Activated naive CD4-positive, alpha-beta T cell treated with anti-CD3 and anti-CD28 coated beads, Interleukin-2, amount 50 U/mL, for 72 hours (primary cell): ENCODE measurements around the gene RANBP10. TPM values are rescaled to one million over a fixed set of nuclear protein-coding genes. Genes with fewer than 3 reads are reported as not detected.
"Not testable (repeated sequence)": the region's sequence is repeated elsewhere in the genome, so short reads cannot be mapped to it uniquely, and the experiment has no call there.

ENCODE experiments used
- ATAC-seq, 2 donors: fragments of 150-1000 bp; cut with Tn5 transposase; 2 replicates each; pipeline ENCODE4 v1.10.0; 2021; ENCODE audit warnings: mild to moderate bottlenecking in 2 of 2, moderate library complexity in 2 of 2
- DNase-seq, 2 donors: peaks; one replicate each; pipeline ENCODE4 v3.0.0; 2021 to 2022; ENCODE audit warnings: low spot score in 2 of 2
- H3K27ac Mint-ChIP-seq, 2 donors: one replicate each; pipeline ENCODE4 v1.8.0; 2022; ENCODE audit warnings: mild to moderate bottlenecking in 2 of 2, mixed read lengths in 2 of 2
- H3K36me3 Mint-ChIP-seq, 2 donors: one replicate each; pipeline ENCODE4 v1.8.0; 2022; ENCODE audit warnings: mixed read lengths in 2 of 2
- H3K9me3 Mint-ChIP-seq, 2 donors: one replicate each; pipeline ENCODE4 v1.8.0; 2022; ENCODE audit warnings: mixed read lengths in 2 of 2
- total RNA-seq, 2 donors: library from RNA; stranded (reverse); gene quantifications; one replicate each; pipeline ENCODE4 v1.2.3, GENCODE V29; 2022

RANBP10 gene
- total RNA-seq, 2 donors from 2014 or later, result 18.3 to 21.2 TPM

DNA sequence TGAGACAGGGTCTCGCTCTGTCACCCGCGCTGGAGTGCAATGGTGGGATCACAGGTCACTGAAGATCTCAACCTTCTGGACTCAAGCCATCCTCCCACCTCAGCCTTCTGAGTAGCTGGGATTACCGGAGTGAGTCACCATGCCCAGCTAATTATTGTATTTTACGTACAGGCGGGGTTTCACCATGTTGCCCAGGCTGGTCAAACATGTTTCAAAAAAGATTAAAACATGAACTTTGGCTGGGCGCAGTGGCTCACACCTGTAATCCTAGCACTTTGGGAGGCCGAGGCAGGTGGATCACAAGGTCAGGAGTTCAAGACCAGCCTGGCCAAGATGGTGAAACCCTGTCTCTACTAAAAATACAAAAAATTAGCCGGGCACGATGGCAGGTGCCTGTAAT lies 30.8 kb upstream of the RANBP10 start:
- not testable (repeated sequence) for H3K9me3 Mint-ChIP-seq, DNase-seq, H3K27ac Mint-ChIP-seq, ATAC-seq, H3K36me3 Mint-ChIP-seq

DNA sequence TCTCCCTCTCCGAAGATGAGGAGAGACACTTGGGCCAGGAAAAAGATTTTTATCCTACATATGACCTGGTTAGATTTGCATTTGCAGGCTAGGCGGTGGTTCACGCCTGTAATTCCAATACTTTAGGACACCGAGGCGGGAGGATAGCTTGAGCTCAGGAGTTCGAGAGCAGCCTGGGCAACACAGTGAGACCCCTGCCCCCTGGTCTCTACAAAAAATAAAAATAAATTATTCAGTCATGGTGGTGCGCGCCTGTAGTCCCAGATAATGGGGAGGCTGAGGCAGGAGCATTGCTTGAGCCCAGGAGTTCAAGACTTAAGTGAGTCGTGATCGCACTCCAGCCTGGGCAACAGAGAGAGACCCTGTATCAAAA lies 27.9 kb upstream of the RANBP10 start:
- DNase-seq, result no peak
- H3K36me3 Mint-ChIP-seq, result peaks cover 0 to 6% of the 10 kb centered on the region in 2 donors
- H3K27ac Mint-ChIP-seq, result peak overlapping the region in 1 of 2 donors; percentile 96
- no peak for ATAC-seq
- H3K9me3 Mint-ChIP-seq, result no peaks in the 10 kb centered on the region

DNA sequence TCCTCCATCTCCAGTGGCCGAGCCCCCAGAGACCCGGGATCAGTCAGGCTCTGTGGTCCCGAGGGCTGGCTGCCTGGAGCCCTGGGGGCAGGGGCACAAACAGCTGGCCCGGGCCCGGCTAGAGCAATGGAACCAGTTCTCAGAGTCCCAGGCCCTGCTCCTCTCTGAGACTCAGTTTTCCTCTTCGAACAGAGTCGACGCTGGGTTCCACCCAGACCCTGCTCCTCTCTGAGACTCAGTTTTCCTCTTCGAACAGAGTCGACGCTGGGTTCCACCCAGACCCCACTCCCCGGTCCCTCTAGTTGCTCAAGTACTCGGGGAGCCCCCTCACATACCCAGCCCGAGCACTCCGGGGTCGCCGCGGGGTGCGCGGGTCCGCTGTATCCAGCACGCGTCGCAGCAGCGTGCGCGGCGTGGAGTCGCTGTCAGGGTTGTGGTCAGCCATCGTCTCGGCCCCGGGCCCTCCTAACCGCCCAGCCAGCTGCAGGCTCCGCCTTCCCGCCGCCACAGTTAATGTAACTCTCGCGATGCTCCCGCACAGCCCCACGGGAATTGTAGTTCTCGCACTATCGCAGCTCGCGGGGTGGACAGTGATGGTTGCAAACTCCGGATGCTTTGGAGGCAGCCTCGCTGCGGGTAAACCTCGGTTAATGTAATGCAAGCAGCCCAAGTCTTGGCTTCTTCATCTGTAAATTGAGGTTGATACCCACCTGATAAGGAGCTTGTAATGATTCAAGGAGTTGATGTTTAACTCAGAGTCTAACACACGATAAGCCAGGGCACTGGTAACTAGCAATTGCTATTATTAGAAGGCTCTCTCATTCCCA lies 27.3 kb upstream of the RANBP10 start:
- peak; percentile 92 to 95 for DNase-seq
- Mint-ChIP-seq H3K27ac (peak overlapping the region; percentile 86 to 96), H3K36me3 (peaks cover 0 to 6% of the 10 kb centered on the region in 2 donors), H3K9me3 (no peaks in the 10 kb centered on the region)
- ATAC-seq, result peak; percentile 99 to 100

DNA sequence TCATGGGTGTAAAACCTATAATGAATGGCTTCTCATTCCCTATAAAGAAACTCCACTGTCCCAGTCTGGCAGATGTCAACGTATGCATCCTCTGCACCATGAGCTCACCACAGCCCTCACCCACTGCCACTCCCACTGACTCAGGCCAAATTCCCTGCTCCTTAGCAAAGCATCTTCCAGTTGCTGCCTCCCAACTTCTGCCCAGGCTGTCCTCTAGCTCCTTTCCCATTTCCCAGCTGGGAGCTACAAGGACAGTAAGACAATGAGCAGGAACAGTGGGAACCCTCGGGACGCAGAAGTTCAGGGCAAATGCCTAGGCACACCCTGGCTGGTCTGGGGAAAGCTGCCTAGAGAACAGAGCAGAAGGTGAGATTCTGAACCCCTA lies 26.7 kb upstream of the RANBP10 start:
- Mint-ChIP-seq H3K36me3 (peaks cover 0 to 6% of the 10 kb centered on the region in 2 donors), H3K9me3 (no peaks in the 10 kb centered on the region), H3K27ac (peak overlapping the region; percentile 86 to 96)
- DNase-seq (no peak), ATAC-seq (no peak)

DNA sequence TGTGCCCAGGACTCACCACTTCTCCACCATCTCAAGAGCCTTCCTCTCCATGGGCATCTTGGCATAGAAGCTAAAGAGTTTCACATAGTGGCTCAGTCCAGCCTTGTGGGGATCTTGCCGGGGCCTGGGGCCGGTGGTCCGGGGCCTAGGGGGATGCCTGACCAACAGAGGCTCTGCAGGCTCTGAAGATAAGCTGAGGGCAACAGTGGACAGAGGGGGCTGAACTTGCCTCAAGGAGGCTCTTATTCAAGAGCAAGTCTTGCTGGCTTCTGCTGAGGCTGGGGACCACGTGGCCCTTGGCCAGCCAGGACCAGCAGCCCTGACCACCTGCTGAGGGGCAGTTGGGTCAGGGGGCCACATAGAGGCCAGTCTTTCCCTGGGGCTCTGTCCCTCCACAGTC lies 22.3 kb upstream of the RANBP10 start:
- DNase-seq, result no peak
- Mint-ChIP-seq H3K27ac (peak overlapping the region in 1 of 2 donors; percentile 85), H3K36me3 (peaks cover 0 to 4% of the 10 kb centered on the region in 2 donors), H3K9me3 (no peaks in the 10 kb centered on the region)
- no peak for ATAC-seq

DNA sequence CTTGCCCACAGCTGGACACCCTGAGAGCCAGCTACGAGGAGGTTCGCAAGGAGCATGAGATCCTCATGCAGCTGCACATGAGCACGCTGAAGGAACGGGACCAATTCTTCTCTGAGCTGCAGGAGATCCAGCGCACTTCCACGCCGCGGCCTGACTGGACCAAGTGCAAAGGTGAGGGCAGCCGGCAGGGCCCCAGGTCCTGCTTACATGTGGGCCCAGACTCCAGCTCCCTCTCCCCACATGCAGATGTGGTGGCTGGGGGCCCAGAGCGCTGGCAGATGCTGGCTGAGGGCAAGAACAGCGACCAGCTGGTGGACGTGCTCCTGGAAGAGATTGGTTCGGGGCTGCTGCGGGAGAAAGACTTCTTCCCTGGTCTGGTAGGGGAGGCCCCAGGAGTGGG lies 19.5 kb upstream of the RANBP10 start:
- Mint-ChIP-seq H3K9me3 (no peaks in the 10 kb centered on the region), H3K36me3 (no peaks in the 10 kb centered on the region), H3K27ac (no peak overlapping the region)
- no peak for ATAC-seq
- no peak for DNase-seq

DNA sequence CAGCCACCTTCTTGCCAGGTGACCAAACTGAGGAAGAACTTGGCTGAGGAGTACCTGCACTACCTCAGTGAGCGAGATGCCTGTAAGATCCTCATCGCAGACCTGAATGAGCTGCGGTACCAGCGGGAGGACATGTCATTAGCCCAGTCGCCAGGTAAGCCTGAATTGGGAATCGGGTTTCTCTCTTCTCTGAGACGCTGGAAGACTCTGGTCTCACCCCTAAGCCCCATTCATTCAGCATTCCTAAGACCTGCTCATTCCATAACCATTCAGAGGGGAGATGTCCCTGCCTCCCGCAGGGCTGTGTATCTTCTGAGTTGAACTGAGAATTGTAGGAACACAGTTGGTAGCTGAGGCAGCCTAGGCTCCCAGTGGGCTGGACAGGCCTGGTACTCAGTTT lies 18.8 kb upstream of the RANBP10 start:
- no peak overlapping the region for H3K27ac Mint-ChIP-seq
- no peak for DNase-seq
- no peaks in the 10 kb centered on the region for H3K36me3 Mint-ChIP-seq
- no peaks in the 10 kb centered on the region for H3K9me3 Mint-ChIP-seq
- no peak for ATAC-seq

DNA sequence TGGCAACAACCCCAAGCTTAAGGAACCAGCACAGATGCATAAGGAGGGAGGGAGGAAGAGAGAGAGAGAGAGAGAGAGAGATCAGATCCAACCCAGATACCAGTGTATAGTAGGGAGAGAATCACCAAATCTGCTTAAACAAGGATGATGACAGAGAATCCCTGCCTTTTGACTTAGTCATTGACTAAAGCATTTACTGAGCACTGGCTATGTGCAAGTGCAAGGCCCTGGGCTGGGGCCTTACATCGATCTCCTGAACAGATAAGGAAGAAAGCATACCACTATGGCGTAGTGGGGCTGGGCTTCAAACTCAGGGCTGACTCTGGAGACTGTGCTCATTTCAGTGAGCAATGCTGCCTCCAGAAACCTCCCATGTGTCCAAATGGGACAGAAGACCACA lies 16.2 kb upstream of the RANBP10 start:
- no peak for DNase-seq
- Mint-ChIP-seq H3K36me3 (no peaks in the 10 kb centered on the region), H3K9me3 (no peaks in the 10 kb centered on the region), H3K27ac (peak overlapping the region in 1 of 2 donors; percentile 18)
- no peak for ATAC-seq

DNA sequence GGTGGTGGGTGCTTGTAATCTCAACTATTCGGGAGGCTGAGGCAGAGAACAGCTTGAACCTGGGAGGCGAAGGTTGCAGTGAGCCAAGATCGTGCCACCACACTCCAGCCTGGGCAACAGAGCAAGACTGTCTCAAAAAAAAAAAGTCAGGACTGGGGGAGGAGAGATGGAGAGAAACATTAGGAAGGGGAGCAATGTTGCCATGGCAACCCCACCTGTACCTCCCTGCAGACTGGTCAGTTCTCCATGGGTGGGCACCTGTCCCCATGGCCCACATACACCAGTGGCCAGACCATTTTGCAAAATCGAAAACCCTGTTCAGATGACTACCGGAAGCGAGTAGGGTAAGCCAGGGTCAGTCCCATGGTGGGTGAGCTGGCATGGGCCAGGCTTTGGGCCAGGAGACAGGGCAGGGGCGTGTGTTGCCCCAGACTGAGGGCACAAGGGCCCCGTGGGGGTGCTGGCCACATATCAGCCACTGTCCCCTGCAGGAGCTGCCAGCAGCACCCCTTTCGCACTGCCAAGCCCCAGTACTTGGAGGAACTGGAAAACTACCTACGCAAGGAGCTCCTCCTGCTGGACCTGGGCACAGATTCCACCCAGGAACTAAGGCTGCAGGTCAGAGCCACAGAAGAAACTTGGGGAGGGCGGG lies 14.4 kb upstream of the RANBP10 start:
- Mint-ChIP-seq H3K27ac (peak overlapping the region in 1 of 2 donors; percentile 79), H3K9me3 (no peaks in the 10 kb centered on the region), H3K36me3 (no peaks in the 10 kb centered on the region)
- DNase-seq (no peak), ATAC-seq (no peak)

DNA sequence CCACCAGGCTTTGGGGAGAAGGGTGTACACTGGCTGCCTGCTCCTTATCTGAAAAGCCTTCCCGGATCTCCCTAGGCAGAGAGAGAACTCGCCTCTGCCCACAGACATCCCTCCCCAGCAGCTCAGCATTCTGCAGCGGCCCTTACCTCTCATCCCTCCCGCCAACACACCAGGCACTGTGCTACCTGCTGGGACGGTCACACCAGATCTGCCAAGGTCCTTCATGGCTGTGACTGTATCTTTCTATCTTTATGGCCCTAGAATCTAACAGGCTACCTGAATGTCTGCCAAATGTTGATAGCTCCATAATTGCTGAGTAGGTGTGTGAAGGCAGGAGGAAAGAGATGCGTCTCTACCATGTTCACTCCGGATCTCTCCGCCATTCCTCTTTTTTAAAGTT lies 8.2 kb upstream of the RANBP10 start:
- ATAC-seq, result no peak
- no peak overlapping the region for H3K27ac Mint-ChIP-seq
- no peak for DNase-seq
- H3K9me3 Mint-ChIP-seq, result no peaks in the 10 kb centered on the region
- H3K36me3 Mint-ChIP-seq, result no peaks in the 10 kb centered on the region

DNA sequence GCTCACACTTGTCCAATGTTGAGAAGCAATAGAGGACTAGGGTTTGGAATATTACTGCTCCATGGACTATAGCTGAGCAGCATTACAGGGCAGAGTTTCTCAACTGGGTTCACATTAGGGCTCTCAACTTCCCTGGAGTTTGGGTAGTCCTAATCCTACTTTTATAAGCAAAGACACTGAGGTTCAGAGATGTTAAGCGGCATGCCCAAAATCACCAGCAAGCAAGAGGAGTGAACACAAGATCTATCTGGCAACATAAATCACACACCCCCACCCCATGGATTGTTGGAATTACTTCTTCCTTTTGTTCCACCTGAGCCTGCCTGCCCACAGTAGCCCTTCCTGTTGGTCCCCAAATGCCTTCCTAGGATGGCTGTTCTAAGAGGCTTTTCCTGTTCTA lies 5.5 kb upstream of the RANBP10 start:
- DNase-seq (no peak), ATAC-seq (no peak)
- Mint-ChIP-seq H3K9me3 (no peaks in the 10 kb centered on the region), H3K36me3 (no peaks in the 10 kb centered on the region), H3K27ac (no peak overlapping the region)

DNA sequence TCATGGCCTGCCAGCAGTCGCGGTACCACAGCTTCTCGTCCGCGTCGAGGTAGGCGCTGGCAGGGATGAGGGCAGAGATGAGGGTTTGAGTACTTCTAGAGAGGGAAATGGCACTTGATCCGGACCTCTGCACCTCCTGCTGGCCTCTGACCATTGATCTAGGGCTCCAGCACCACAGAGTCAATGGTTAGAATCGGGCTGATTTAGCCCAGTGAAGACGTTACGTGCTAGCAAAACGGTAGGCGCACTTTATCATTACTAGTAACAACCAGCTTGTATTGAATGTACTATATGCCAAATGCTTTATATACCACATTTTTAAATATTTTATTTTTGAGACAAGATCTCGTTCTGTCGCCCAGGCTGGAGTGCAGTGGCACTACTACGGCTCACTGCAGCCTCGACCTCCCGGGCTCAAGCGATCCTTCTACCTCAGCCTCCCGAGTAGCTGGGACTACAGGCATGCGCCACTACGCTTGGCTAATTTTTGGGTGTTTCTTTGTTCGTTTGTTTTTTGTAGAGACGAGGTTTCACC lies 855 bp upstream of the RANBP10 start:
- Mint-ChIP-seq H3K27ac (peak overlapping the region; percentile 86 to 99), H3K36me3 (peaks cover 11 to 23% of the 10 kb centered on the region in 2 donors), H3K9me3 (no peaks in the 10 kb centered on the region)
- ATAC-seq, result no peak
- no peak for DNase-seq

DNA sequence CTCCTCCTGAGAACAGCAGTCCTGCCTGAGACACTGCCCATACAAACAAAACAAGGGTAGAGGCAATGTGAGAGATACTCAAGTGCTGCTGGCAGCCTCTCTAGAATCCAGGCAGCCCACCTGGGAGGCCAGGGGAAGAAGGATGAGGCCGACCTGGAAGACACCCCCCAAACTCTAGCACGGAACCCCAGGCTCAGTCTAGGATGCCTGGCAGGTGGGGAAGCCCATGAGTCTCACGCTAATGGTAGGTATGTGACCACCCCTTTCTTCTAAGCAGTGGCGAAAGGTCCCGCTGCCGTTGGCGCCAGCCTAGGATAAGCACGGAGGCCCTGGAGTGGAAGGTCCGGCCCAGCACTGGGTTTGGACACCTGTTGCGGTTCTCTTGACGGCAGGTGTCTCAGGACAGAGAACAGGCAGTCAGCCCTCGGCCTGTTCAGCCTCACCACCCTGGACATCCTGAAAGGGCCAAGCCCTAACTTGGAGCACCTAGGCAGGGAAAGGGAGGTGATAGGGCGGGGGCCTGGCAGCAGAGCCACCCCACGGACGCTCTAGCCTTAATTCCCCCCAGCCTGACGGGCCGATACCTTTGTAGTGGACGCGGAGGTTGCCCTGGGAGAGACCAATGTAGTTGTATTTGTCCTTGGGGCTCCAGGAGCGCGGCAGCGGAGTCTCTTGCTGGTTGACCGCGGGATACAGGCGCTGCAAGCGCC lies 487 bp downstream of the RANBP10 start:
- peaks cover 11 to 24% of the 10 kb centered on the region in 2 donors for H3K36me3 Mint-ChIP-seq
- DNase-seq (peak in 1 of 2 donors; percentile 21), ATAC-seq (no peak)
- peak overlapping the region; percentile 55 to 86 for H3K27ac Mint-ChIP-seq
- H3K9me3 Mint-ChIP-seq, result no peaks in the 10 kb centered on the region

DNA sequence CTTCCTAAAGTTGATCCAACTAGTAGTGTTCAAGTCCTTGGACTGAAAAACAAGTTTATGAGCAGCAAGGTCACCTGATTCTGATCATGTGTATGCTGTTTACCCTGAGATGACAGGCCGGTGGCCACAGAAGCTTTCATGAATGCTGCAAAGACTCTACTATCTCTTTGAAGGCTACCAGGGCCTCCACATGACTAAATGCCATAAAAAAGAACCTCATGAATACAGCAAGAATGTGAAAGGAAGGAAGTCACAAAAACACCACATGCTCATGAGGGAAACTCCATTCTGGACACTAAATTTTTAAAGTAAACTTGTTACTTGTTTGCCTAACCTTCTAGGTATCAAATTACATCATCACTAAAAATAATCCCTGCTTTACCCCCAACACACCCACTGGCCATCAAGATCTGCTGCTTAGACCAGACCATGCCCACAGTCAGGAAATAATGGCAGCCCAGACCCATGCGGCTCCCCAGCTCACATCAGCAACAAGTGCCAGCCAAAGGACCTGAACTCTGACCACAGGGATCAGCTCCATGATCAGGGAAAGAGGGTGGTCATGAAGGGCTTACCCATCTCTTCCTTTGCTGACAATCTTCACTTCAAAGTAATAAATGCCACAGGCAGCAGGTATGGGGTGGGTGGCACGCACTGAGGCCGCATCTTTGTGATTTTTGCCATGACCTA lies 1.4 kb downstream of the RANBP10 start:
- Mint-ChIP-seq H3K36me3 (peaks cover 11 to 33% of the 10 kb centered on the region in 2 donors), H3K27ac (peak overlapping the region; percentile 13 to 86), H3K9me3 (no peaks in the 10 kb centered on the region)
- no peak for ATAC-seq
- DNase-seq, result no peak

DNA sequence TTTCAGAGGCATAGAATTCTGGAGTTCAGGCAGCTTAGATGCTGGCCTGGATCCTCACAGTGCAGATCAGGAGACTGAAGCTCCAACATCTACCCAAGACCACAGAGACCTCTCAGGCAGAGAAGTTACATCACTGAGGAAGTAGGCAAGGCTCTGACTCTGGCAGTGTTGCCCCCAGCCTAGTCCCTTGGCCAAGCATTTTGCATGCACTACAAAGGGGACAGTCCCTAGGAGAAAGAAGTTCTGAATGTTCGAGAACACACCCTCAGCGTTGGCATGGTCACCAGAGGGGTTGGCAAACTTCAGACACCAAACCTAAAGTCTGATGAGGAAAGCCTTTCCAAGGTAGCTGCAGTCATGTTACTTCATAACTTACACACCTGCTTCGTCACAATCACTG lies 2.5 kb downstream of the RANBP10 start:
- Mint-ChIP-seq H3K27ac (peak overlapping the region in 1 of 2 donors; percentile 86), H3K36me3 (peaks cover 11 to 39% of the 10 kb centered on the region in 2 donors), H3K9me3 (no peaks in the 10 kb centered on the region)
- DNase-seq (no peak), ATAC-seq (no peak)

DNA sequence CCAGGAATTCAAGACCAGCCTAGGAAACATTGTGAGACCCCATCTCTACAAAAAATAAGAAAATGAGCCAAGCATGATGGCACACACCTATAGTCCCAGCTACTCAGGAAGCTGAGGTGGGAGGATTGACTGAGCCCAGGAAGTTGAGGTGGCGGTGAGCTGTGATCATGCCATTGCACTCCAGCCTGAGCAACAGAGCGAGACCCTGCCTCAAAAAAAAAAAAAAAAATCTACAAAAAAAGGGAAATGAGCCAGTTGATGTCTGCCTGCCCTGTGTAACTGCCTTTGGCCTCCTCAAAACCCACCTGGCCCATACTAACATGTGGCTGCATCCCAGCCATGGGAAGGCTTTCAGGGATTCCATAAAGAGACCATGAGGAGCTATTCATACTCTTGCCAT lies 4.5 kb downstream of the RANBP10 start:
- H3K9me3 Mint-ChIP-seq, result no peaks in the 10 kb centered on the region
- peak in 1 of 2 donors; percentile 12 for DNase-seq
- peak overlapping the region; percentile 42 to 93 for H3K27ac Mint-ChIP-seq
- no peak for ATAC-seq
- peaks cover 11 to 39% of the 10 kb centered on the region in 2 donors for H3K36me3 Mint-ChIP-seq
